ENCODE data around the gene RFX7.

GRCh38 chr15:56227780-56228179 is 15.9 kb downstream of the RFX7 start:
- TF ChIP-seq POLR2AphosphoS5 (IDR thresholded peaks at IDR 0.05) (no peak), CTCF (IDR thresholded peaks at IDR 0.05) (no peak)

Data from transverse colon (tissue), 4 donors.